ENCODE measurements around the gene PAPPA2. TPM values are rescaled to one million over a fixed set of nuclear protein-coding genes. Genes with fewer than 3 reads are reported as not detected.

PAPPA2 gene
- total and polyA plus RNA-seq, 11 donors, result 0.04 to 1.5 (median 0.38) TPM

- Histone ChIP-seq H3K9me3 (no peaks in the 10 kb centered on the region), H3K4me1 (peaks cover 0 to 9% (median 0%) of the 10 kb centered on the region in 12 donors), H3K36me3 (no peaks in the 10 kb centered on the region), H3K27ac (no peak overlapping the region), H3K27me3 (no peaks in the 10 kb centered on the region), H3K4me3 (no peak overlapping the region)
- ATAC-seq, result no peak
- TF ChIP-seq CTCF (IDR thresholded peaks at IDR 0.05) (no peak), POLR2A (IDR thresholded peaks at IDR 0.05) (no peak)
- no peak for DNase-seq
- intact Hi-C loops (cut with DNase I), result no loop called here
- 86 to 95% (median 88%) methylated on average over 1 of the region's 1 CpG for WGBS, 4 donors
These were observed 257.9 kb downstream of the PAPPA2 start for GRCh38 chr1:176720838-176721237.

GRCh38 chr1:176733661-176734060 is 270.7 kb downstream of the PAPPA2 start:
- Histone ChIP-seq H3K27me3 (no peaks in the 10 kb centered on the region), H3K27ac (no peak overlapping the region), H3K4me3 (no peak overlapping the region), H3K36me3 (no peaks in the 10 kb centered on the region), H3K4me1 (no peaks in the 10 kb centered on the region), H3K9me3 (no peaks in the 10 kb centered on the region)
- intact Hi-C loops (cut with DNase I), result no loop called here
- WGBS, 4 donors, result 85 to 89% (median 88%) methylated on average over 1 of the region's 1 CpG
- ATAC-seq (no peak), DNase-seq (no peak)
- TF ChIP-seq CTCF (IDR thresholded peaks at IDR 0.05) (no peak), POLR2A (IDR thresholded peaks at IDR 0.05) (no peak)

- Histone ChIP-seq H3K9me3 (no peaks in the 10 kb centered on the region), H3K4me1 (no peaks in the 10 kb centered on the region), H3K36me3 (no peaks in the 10 kb centered on the region), H3K4me3 (no peak overlapping the region), H3K27ac (no peak overlapping the region), H3K27me3 (no peaks in the 10 kb centered on the region)
- no peak for ATAC-seq
- TF ChIP-seq POLR2A (IDR thresholded peaks at IDR 0.05) (no peak), CTCF (IDR thresholded peaks at IDR 0.05) (no peak)
- no peak for DNase-seq
- 50 to 91% (median 84%) methylated on average over 1 of the region's 1 CpG for WGBS, 4 donors
- intact Hi-C loops (cut with DNase I), result no loop called here
These were observed 272.2 kb downstream of the PAPPA2 start for GRCh38 chr1:176735201-176735600.

- intact Hi-C loops (cut with DNase I), result no loop called here
- Histone ChIP-seq H3K27ac (no peak overlapping the region), H3K27me3 (no peaks in the 10 kb centered on the region), H3K36me3 (no peaks in the 10 kb centered on the region), H3K4me3 (no peak overlapping the region), H3K4me1 (no peaks in the 10 kb centered on the region), H3K9me3 (no peaks in the 10 kb centered on the region)
- DNase-seq (no peak), ATAC-seq (no peak)
- no peak for TF ChIP-seq CTCF (IDR thresholded peaks at IDR 0.05)
- TF ChIP-seq POLR2A (IDR thresholded peaks at IDR 0.05), result no peak
These were observed 273.0 kb downstream of the PAPPA2 start for GRCh38 chr1:176736015-176736414.
